Activated T-cell treated with anti-CD3 and anti-CD28 coated beads for 48 hours (primary cell): ENCODE measurements around the gene EAPP.
"Not testable (repeated sequence)": the region's sequence is repeated elsewhere in the genome, so short reads cannot be mapped to it uniquely, and the experiment has no call there.

ENCODE experiments used
- DNase-seq: peaks from one replicate; pipeline ENCODE4 v3.0.0-alpha.2; 2020; ENCODE audit warnings: low read depth

EAPP gene, protein sequence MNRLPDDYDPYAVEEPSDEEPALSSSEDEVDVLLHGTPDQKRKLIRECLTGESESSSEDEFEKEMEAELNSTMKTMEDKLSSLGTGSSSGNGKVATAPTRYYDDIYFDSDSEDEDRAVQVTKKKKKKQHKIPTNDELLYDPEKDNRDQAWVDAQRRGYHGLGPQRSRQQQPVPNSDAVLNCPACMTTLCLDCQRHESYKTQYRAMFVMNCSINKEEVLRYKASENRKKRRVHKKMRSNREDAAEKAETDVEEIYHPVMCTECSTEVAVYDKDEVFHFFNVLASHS

DNA sequence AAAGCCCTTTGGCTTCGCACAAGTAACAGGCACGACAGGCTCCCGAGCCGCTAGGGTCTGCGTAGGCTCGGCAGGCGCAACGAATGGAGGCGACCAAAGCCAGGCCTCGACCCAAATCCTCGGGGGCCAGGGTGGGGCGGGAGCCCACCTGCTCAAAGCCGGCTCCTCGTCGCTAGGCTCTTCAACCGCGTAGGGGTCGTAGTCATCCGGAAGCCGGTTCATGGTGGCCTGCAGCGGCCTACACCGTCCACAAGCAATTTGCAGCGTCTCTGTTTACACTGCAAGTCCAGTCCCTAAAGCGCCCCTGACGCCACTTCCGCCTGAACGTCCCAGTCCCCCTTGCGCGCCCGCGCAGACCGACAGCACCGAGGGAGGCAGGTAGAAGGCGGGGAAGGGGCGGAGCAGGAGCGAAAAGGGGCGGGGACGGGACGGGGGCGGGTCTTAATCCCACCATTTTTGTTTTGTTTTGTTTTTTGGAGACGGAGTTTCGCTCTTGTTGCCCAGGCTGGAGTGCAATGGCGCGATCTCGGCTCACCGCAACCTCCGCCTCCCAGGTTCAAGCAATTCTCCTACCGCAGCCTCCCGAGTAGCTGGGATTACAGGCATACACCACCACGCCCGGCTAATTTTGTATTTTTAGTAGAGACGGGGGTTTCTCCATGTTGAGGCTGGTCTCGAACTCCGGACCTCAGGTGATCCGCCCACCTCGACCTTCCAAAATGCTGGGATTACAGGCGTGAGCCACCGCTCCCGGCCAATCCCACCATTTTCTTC, at the start of gene EAPP:
Gene EAPP (minus strand): TSS at position 295 of the 774 bp plus-strand sequence. CDS start 73 bp downstream, at position 222.
- peak; percentile 90 for DNase-seq

DNA sequence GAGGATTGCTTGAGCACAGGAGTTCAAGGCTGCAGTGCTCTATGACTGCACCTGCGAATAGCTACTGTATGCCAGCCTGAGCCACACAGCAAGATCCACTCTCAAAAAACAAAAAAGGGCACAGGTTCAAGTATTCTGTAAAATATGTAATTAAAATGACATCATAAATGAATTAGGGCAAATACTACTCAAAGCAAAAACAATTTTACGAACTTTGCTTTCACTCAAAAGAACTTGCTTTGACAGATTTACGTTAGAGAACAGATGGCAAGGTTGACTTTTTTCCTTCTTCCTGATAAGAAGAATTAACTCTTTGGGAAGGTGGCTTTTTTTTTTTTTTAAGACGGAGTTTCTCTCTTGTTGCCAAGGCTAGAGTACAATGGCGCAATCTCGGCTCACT, 44.0 kb upstream of the EAPP start:
- DNase-seq = no peak

DNA sequence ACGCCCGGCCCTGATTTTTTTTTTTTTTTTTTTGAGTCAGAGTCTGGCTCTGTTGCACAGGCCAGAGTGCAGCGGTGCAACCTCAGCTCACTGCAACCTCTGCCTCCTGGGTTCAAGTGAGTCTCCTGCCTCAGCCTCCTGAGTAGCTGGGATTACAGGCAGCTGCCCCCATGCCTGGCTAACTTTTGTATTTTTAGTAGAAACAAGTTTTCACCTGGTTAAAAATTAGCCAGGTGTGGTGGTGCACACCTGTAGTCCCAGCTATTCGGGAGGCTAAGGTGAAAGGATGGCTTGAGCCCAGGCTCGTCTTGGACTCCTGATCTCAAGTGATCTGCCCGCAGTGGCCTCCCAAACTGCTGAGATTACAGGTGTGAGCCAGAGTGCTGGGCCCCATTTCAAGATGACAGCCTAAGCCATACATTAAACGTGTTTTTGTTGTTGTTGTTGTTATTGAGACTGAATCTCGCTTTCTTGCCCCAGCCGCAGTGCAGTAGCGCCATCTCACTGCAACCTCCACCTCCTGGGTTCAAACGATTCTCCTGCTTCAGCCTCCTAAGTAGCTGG, 42.7 kb upstream of the EAPP start:
- DNase-seq = no peak

DNA sequence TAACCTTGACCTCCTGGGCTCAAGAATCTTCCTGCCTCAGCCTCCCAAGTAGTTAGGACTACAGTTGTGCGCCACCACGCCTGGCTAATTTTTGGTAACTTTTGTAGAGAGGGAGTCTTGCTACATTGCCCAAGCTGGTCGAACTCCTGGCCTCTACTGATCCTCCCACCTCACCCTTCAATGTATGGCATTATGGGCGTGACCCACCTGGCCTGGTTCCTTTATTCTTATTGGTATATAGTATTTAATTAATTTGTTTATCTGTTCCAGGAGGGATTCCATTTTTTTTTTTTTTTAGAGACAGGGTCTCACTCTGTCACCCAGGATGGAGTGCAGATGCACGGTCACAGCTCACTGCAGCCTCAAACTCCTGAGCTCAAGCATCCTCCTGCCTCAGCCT, 40.9 kb upstream of the EAPP start:
- DNase-seq = no peak

DNA sequence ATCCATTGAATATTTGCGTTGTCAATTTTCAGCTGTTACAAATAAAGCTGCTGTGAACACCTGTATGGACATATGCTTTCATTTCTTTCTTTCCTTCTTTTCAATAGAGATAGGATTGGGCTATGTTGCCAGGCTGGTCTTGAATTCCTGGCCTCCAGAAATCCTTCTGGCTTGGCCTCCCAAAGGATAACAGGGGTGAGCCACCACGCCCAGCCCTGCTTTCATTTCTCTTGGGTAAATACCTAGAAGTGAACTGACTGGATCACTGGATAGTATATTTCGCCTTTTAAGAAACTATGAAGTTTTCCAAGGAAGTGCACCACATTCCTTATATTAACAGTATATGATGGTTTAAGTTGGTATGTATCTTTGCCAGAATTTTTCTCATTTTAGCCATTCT, 32.3 kb upstream of the EAPP start:
- DNase-seq = no peak

DNA sequence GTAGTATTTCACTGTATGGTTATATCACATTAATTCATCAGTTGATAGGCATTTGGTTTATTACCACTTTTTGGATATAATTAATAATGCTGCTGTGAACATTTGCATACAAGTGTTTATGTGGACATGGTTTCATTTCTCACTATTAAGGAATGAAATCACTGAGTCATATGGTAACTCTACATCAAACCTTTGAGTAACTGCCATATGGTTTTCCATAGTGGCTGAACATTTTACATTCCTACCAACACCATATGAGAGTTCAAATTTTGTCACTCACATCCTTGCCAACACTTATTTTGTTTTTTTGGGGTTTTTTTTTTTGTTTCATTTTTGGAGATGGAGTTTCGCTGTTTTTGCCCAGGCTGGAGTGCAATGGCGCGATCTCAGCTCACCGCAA, 30.2 kb upstream of the EAPP start:
- DNase-seq = no peak

DNA sequence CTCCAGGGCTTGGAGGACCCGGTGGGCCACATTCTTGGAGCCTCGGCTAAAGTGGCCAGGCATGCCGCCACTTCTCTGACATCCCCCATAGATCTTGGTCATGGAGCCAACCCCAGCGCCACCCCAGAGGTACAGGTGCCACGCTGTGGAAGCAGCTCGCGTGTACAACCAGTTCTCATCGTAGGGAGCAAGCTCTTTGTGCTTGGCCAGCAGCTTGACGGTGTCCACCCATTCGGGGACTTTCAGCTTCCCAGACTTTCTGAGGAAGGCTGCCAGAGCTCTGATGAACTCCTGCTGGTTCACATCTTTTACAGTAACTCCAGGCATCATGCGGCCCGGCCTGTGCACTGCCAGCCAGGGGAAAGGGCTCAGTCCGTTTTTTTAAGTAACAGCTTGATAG, 29.3 kb upstream of the EAPP start:
- no peak for DNase-seq

DNA sequence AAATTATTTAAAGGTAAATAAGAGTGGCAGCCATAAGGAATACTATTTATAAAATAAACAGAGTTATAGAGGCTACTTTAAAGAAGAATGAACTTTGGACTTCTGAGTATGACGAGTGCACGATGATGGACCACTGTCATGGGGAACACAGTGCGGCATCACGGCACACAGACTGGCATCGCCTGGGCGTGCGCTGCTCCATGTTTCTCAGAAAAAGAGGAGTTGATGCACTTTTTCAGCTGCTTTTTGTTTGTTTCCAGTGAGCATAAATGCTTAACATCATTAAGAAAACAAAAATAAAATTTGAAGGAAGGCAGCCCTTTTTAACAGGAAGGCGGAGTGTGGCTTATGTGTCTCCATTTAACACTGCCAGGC, 23.3 kb upstream of the EAPP start:
- DNase-seq = no peak

DNA sequence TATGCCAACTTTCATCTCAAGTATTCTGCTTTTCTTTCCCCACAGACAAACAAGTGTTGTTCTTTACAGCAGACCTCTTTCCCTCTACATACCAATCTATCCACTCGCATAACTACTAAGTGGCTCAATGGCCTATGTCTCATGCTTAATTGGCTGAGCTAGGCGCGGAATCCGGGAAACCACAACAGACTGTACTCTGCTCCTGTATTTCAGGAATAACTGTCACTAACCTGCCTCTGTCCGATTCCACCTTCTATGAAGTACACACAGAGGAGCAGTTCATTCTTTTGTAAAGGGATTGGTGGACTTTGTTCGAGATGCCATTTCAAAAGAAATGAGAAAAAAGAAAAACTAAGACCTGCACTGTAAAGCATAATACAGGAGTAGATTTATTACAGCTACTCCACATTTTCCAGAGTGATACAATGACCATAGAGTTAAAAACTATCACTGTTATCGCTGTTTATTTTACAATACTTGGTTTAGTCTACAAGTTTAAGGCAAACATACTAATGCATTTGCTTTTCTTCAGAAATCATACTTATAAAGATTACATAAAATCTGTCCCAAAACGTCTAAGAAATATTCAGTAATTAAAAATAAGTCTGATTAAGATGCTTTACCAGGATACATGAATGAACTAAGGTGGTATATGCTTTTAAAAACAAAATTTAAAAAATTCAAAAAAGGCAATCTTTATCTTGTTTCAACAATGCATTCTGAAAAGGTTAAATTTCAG, 22.7 kb upstream of the EAPP start:
- DNase-seq = not testable (repeated sequence)

DNA sequence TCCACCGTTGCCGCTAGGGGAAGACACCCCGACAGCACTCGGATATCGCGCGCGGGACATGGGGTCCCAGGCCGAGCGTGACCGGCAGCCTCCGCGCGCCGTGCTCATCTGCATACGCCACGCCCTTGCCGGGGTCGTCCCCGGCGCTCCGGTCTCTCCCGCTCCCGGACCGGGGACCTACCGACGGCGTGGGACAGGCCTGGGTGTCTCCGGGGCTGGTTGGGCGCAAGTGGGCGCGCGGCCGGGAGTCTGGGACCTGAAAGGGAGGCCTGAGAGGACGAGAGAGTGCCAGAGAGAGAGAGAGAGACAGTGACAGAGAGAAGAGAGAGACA, 17.0 kb upstream of the EAPP start:
- DNase-seq = not testable (repeated sequence)

DNA sequence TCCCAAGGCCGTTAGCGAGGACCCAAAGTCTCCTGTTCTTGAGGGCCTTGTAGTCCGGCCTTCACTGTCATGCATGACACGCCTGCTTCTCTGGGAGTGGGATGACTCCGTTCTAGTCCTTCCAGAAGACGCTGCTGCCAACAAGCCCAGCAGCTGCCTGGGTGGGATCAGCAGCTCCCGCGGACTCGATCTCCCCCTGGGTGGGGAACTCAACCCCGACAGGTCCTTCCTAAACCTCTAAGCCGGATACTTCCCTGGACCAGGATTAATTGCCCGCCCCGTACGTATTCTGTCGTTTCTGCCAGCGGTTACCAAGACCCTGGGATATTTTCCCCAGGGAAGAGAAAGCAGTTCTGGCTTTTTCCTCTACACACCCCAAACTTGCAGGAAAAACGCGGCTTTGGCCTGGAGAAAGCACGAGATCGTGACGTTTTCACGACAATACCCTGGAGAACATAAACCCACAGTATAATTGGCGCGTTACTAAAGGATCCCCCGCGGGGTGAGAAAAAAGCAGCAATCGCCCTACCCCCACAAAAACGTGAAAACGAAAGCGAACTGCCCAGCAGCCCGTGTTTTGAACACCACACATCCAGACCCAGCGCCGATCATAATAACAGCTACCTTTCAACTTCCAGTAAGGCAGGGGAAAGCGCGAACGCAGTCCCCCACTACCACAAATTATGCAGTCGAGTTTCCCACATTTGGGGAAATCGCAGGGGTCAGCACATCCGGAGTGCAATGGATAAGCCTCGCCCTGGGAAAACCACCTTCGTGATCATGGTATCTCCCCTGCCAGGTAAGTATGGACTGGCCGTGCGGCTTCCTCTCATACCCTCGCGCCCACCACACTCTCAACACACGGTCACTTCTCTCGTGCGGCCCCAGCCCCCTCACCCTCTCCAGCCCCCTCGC, 16.3 kb upstream of the EAPP start:
- not testable (repeated sequence) for DNase-seq

DNA sequence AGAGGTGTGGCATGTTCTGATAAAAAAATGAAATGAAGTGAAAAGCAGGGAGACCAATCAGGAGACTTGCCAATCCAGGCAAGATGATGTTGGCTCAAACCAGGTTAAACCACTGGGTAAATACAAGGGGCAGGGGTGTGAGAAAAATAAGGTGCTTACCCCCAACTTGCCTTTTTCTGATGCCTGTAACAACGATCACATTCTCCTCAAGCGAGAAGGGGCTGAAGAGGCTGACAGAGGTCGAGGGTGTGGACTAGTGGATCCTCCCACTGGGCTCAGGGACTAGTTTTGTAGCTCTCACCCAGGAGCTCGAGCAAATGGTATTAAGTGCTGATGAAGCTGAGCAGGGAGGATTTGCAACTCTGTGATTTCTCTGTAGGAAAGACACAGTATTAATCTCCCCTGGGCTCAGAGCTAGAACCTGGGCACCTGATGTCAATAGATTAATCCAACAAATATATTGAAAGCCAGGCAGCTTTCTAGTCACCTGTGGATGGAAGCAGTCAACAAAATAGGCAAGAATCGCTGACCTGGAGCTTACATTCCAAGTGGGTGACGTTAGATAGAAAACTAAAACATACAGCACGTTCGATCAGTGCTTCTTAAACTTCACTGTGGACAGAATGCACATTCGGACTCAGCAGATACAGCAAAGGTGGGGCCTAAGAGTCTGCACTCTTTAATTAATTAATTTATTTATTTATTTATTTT, 15.2 kb upstream of the EAPP start:
- no peak for DNase-seq

DNA sequence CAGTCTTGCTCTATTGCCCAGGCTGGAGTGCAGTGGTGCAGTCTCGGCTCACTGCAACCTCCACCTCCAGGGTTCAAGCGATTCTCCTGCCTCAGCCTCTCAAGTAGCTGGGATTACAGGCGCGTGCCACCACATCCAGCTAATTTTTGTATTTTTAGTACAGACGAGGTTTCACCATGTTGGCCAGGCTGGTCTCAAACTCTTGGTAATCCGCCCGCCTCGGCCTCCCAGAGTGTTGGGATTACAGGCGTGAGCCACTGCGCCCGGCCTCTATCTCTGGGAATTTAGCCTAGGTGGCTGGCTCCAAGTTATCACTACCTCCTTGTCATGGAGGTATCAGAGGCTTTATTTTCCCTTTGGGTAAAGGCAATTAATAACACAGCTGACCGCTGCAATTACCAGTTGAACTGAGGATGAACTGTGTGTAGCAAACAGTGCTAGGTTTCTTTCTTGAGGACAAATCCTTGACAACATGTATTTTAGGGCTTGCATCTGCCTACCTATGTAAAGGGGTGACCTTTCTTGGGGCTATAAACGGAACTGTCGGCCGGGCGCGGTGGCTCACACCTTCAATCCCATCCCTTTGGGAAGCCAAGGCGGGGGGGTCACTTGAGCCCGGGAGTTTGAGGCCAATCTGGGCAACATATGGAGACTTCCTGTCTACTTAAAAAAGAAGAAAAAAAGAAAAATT, 9.9 kb upstream of the EAPP start:
- DNase-seq = not testable (repeated sequence)

DNA sequence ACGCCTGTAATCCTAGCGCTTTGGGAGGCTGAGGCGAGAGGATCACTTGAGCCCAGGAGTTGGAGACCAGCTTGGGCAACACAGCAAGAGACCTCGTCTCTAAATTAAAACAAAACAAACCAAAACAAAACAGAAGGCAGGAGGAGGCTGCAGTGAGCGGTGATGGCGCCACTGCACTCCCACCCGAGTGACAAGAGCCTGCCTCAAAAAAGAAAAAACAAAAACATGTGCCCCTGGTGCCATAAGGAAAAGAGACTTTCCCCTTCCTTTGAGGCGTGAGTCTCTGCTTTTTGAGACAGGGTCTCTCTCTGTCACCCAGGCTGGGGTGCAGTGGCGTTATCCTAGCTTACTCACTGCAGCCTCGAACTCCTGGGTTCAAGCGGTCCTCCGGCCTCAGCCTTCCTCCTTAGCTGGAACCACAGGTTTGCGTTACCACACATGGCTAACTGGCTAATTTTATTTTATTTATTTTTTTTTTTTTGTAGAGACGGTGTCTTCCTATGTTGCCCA, 9.0 kb upstream of the EAPP start:
- no peak for DNase-seq

DNA sequence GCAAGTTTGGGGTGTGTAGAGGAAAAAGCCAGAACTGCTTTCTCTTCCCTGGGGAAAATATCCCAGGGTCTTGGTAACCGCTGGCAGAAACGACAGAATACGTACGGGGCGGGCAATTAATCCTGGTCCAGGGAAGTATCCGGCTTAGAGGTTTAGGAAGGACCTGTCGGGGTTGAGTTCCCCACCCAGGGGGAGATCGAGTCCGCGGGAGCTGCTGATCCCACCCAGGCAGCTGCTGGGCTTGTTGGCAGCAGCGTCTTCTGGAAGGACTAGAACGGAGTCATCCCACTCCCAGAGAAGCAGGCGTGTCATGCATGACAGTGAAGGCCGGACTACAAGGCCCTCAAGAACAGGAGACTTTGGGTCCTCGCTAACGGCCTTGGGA, 7.6 kb upstream of the EAPP start:
- not testable (repeated sequence) for DNase-seq

DNA sequence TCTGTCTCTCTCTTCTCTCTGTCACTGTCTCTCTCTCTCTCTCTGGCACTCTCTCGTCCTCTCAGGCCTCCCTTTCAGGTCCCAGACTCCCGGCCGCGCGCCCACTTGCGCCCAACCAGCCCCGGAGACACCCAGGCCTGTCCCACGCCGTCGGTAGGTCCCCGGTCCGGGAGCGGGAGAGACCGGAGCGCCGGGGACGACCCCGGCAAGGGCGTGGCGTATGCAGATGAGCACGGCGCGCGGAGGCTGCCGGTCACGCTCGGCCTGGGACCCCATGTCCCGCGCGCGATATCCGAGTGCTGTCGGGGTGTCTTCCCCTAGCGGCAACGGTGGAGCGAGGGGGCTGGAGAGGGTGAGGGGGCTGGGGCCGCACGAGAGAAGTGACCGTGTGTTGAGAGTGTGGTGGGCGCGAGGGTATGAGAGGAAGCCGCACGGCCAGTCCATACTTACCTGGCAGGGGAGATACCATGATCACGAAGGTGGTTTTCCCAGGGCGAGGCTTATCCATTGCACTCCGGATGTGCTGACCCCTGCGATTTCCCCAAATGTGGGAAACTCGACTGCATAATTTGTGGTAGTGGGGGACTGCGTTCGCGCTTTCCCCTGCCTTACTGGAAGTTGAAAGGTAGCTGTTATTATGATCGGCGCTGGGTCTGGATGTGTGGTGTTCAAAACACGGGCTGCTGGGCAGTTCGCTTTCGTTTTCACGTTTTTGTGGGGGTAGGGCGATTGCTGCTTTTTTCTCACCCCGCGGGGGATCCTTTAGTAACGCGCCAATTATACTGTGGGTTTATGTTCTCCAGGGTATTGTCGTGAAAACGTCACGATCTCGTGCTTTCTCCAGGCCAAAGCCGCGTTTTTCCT, 7.0 kb upstream of the EAPP start:
- not testable (repeated sequence) for DNase-seq

DNA sequence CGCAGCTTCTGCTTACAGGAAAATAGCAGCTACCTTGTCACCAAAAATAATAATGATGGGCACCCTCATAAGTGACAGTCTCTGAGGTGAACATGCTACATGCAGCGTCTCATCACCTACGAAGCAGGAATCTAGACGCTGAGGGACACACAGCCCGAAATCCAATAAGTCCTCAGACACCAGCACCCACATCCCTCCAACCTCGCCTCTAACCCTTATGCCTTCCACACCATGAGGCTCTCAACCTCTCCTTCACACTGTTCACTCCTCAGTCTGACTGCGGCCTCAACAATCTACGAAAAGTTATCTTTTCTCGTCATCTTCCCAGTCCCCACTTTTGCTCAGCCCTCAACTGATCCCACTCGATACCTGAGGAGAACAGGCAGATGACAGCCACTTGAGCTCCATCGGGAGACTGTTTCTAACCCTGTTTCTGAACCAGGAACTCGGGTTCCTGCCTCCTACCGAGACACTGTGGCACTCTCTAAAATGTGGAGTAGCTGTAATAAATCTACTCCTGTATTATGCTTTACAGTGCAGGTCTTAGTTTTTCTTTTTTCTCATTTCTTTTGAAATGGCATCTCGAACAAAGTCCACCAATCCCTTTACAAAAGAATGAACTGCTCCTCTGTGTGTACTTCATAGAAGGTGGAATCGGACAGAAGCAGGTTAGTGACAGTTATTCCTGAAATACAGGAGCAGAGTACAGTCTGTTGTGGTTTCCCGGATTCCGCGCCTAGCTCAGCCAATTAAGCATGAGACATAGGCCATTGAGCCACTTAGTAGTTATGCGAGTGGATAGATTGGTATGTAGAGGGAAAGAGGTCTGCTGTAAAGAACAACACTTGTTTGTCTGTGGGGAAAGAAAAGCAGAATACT, 919 bp upstream of the EAPP start:
- not testable (repeated sequence) for DNase-seq

DNA sequence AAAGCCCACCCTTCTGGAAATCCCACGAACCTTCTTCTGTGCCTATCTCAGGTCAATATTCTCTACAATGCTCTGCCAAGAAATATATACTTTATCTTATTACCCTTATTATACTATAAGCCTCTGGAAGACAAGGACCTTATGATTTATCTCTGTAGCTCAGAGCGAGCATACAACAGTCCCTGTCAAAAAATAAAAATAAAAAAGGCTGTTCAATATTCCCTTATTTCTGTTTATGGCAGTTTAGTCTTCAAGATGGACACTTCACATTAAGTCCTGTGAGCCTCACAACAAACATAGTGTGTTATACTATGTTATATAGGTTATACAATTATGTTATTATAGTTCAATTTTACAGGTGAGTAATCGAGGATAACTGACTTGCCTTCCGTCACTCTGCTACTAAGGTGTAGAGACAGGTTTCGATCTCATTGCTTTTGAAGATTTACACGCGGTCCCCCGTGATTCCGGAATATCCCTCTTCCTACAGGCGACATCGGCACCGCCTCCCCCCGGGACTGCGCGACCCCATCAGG, 562 bp downstream of the EAPP start:
- no peak for DNase-seq
